ENCODE measurements around the gene FILIP1L. TPM values are rescaled to one million over a fixed set of nuclear protein-coding genes. Genes with fewer than 3 reads are reported as not detected.

The FILIP1L gene
- total RNA-seq, 2 experiments from 2014 or later: 0.24 TPM; not detected in 1

DNA sequence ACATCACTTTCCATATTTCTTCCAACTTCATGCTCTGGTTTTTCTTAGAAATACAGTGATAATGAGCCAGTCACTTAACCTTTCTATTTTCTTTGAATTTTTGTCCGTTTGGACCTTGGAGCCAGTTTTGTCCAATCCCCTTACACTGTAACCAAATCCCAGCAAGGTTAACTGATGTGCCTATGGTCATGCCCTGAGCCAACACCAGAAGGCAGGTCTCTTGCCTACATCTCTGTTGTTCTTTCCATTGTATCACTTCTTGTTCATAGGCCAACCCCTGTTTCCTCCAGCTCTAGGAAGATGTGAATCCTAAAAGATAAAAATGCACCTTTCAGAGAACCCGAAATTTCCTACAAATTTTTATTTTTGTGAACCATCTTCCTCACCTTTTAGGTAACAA is 174.0 kb downstream of the FILIP1L start:
- Mint-ChIP-seq H3K9me3 (no peaks in the 10 kb centered on the region), H3K27me3 (ENCODE audit: low read depth) (no peaks in the 10 kb centered on the region), H3K36me3 (ENCODE audit: low read depth) (peaks cover 2% of the 10 kb centered on the region), H3K4me3 (no peak overlapping the region), H3K4me1 (ENCODE audit: low read depth) (peaks cover 18% of the 10 kb centered on the region), H3K27ac (no peak overlapping the region)
- no peak for DNase-seq
- CTCF ChIA-PET: interaction anchor here (1.3 kb wide), 1 partner anchor 10 kb away, joined by 5 read pairs; no protein-coding TSS in a partner anchor
- intact Hi-C loops (cut with micrococcal nuclease): no loop called here

GRCh38 chr3:99939876-99940275 is 174.4 kb downstream of the FILIP1L start:
- no peak overlapping the region for H3K27ac Mint-ChIP-seq
- no peaks in the 10 kb centered on the region for H3K27me3 Mint-ChIP-seq (ENCODE audit: low read depth)
- peaks cover 18% of the 10 kb centered on the region for H3K4me1 Mint-ChIP-seq (ENCODE audit: low read depth)
- H3K9me3 Mint-ChIP-seq: no peaks in the 10 kb centered on the region
- CTCF ChIA-PET: no interaction called here
- no peak for DNase-seq
- peaks cover 2% of the 10 kb centered on the region for H3K36me3 Mint-ChIP-seq (ENCODE audit: low read depth)
- no peak overlapping the region for H3K4me3 Mint-ChIP-seq
- intact Hi-C loops (cut with micrococcal nuclease): no loop called here

- H3K4me3 Mint-ChIP-seq: no peak overlapping the region
Observed at GRCh38 chr3:99938270-99938911, 175.9 kb downstream of the FILIP1L start.

DNA sequence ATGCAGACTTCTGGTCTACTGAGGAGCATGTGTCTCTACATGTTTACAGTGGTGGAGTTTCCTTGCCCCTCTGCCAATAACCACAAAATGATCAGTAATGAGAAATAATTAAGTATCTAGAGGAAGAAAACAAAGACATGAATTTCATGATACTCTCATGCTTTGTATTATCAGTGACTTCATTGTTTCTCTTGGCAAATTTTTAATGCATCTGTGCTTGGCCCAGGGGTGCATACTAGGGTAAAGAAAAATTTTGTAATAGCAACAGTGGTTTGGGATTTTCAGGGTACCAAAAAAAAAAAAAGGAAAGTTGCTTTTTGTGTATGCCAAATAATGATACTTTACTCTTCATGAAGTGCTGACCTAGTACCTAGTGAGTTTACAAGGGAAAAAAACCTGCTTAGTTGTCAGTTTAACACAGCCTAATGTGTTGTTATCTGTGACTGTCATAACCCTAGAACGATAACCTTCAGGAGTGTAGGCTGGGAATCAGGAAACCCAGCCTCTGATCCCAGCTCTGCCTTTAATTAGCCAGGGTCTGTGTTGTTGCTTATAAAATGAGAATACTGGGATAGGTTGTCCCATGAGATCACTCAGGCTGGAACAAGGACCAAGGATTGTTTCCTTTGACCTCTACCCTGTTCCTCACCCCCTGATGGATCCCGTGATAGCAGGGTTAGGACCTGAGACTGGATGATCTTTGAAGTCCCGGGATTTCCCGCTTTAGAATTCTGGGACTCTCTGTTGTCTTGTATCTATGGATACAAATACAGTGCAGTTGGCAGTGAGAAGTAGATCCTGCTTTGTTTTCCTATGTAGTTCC is 179.1 kb downstream of the FILIP1L start:
- H3K4me3 Mint-ChIP-seq: no peak overlapping the region
- intact Hi-C loops (cut with micrococcal nuclease): no loop called here
- peaks cover 8% of the 10 kb centered on the region for H3K36me3 Mint-ChIP-seq (ENCODE audit: low read depth)
- H3K4me1 Mint-ChIP-seq (ENCODE audit: low read depth): peaks cover 18% of the 10 kb centered on the region
- H3K9me3 Mint-ChIP-seq: no peaks in the 10 kb centered on the region
- H3K27ac Mint-ChIP-seq: no peak overlapping the region
- no peaks in the 10 kb centered on the region for H3K27me3 Mint-ChIP-seq (ENCODE audit: low read depth)
- CTCF ChIA-PET: no interaction called here
- no peak for DNase-seq

More at GRCh38 chr3:99938270-99938911, 175.9 kb downstream of the FILIP1L start:
- Mint-ChIP-seq H3K27me3 (ENCODE audit: low read depth) (no peaks in the 10 kb centered on the region), H3K9me3 (no peaks in the 10 kb centered on the region), H3K4me1 (ENCODE audit: low read depth) (peaks cover 18% of the 10 kb centered on the region), H3K27ac (no peak overlapping the region), H3K36me3 (ENCODE audit: low read depth) (peaks cover 2% of the 10 kb centered on the region)
- DNase-seq: no peak
- intact Hi-C loops (cut with micrococcal nuclease): no loop called here
- CTCF ChIA-PET: interaction anchor here (0.7 to 1.1 kb wide), 2 partner anchors 11 to 107 kb away, joined by 3 to 4 read pairs; no protein-coding TSS in a partner anchor

GRCh38 chr3:99933971-99934750 is 180.1 kb downstream of the FILIP1L start:
- DNase-seq: no peak
- Mint-ChIP-seq H3K9me3 (no peaks in the 10 kb centered on the region), H3K4me1 (ENCODE audit: low read depth) (peaks cover 18% of the 10 kb centered on the region), H3K36me3 (ENCODE audit: low read depth) (peaks cover 8% of the 10 kb centered on the region), H3K4me3 (no peak overlapping the region), H3K27ac (no peak overlapping the region), H3K27me3 (ENCODE audit: low read depth) (no peaks in the 10 kb centered on the region)
- CTCF ChIA-PET: interaction anchor here (0.6 kb wide), 1 partner anchor 232 kb away, joined by 3 read pairs; no protein-coding TSS in a partner anchor
- intact Hi-C loops (cut with micrococcal nuclease): no loop called here

- H3K4me3 Mint-ChIP-seq: no peak overlapping the region
Observed at GRCh38 chr3:99931059-99931458, 183.2 kb downstream of the FILIP1L start.

DNA sequence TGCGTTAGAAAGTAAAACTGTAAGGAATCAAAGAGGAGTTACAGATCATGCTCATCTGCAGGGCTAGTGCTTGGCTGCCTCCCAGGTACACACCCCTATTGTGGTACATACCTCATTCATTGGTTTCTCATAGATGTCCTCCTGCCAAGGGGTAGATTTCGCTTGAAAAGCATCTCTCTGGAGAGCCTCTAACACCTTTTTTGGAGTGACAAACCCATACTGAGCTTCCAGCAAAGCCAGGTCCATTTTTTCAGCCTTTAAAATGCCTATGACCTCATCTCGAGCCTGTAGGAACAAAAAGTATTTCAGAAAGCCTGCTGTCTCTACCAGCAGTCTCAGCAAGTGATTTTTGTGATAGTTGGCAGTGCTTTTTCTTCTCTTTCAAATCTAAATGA is 184.6 kb downstream of the FILIP1L start:
- no peak overlapping the region for H3K27ac Mint-ChIP-seq

More at GRCh38 chr3:99931059-99931458, 183.2 kb downstream of the FILIP1L start:
- peaks cover 2% of the 10 kb centered on the region for H3K4me1 Mint-ChIP-seq (ENCODE audit: low read depth)
- DNase-seq: no peak
- CTCF ChIA-PET: no interaction called here
- no peak overlapping the region for H3K27ac Mint-ChIP-seq
- no peaks in the 10 kb centered on the region for H3K9me3 Mint-ChIP-seq
- no peaks in the 10 kb centered on the region for H3K27me3 Mint-ChIP-seq (ENCODE audit: low read depth)
- intact Hi-C loops (cut with micrococcal nuclease): no loop called here
- peaks cover 8% of the 10 kb centered on the region for H3K36me3 Mint-ChIP-seq (ENCODE audit: low read depth)

GRCh38 chr3:99928771-99929744 is 185.2 kb downstream of the FILIP1L start:
- DNase-seq: no peak
- Mint-ChIP-seq H3K9me3 (no peaks in the 10 kb centered on the region), H3K4me1 (ENCODE audit: low read depth) (peaks cover 2% of the 10 kb centered on the region), H3K4me3 (no peak overlapping the region), H3K27ac (no peak overlapping the region), H3K36me3 (ENCODE audit: low read depth) (peaks cover 8% of the 10 kb centered on the region), H3K27me3 (ENCODE audit: low read depth) (no peaks in the 10 kb centered on the region)
- CTCF ChIA-PET: interaction anchor here (0.6 kb wide), 1 partner anchor 906 kb away, joined by 3 read pairs; no protein-coding TSS in a partner anchor
- intact Hi-C loops (cut with micrococcal nuclease): no loop called here

More for the DNA sequence above, 184.6 kb downstream of the FILIP1L start:
- no peak for DNase-seq
- Mint-ChIP-seq H3K4me3 (no peak overlapping the region), H3K27me3 (ENCODE audit: low read depth) (no peaks in the 10 kb centered on the region), H3K9me3 (no peaks in the 10 kb centered on the region), H3K4me1 (ENCODE audit: low read depth) (peaks cover 2% of the 10 kb centered on the region), H3K36me3 (ENCODE audit: low read depth) (peaks cover 8% of the 10 kb centered on the region)
- intact Hi-C loops (cut with micrococcal nuclease): no loop called here
- CTCF ChIA-PET: interaction anchor here (0.6 kb wide), 1 partner anchor 906 kb away, joined by 3 read pairs; no protein-coding TSS in a partner anchor

- CTCF ChIA-PET: no interaction called here
- no peak for DNase-seq
- Mint-ChIP-seq H3K27ac (no peak overlapping the region), H3K4me1 (ENCODE audit: low read depth) (peaks cover 2% of the 10 kb centered on the region), H3K9me3 (no peaks in the 10 kb centered on the region), H3K27me3 (ENCODE audit: low read depth) (no peaks in the 10 kb centered on the region), H3K36me3 (ENCODE audit: low read depth) (peaks cover 13% of the 10 kb centered on the region), H3K4me3 (no peak overlapping the region)
- intact Hi-C loops (cut with micrococcal nuclease): no loop called here
Observed at GRCh38 chr3:99927671-99928457, 186.4 kb downstream of the FILIP1L start.

GRCh38 chr3:99925584-99926230 is 188.6 kb downstream of the FILIP1L start:
- H3K27me3 Mint-ChIP-seq (ENCODE audit: low read depth): no peaks in the 10 kb centered on the region
- CTCF ChIA-PET: no interaction called here
- no peaks in the 10 kb centered on the region for H3K9me3 Mint-ChIP-seq
- no peak for DNase-seq
- H3K4me3 Mint-ChIP-seq: no peak overlapping the region
- no peak overlapping the region for H3K27ac Mint-ChIP-seq
- peaks cover 12% of the 10 kb centered on the region for H3K36me3 Mint-ChIP-seq (ENCODE audit: low read depth)
- intact Hi-C loops (cut with micrococcal nuclease): no loop called here
- peaks cover 2% of the 10 kb centered on the region for H3K4me1 Mint-ChIP-seq (ENCODE audit: low read depth)
